Upper lobe of left lung (tissue), 6 donors: ENCODE data around the gene CENPP. TPM values are rescaled to one million over a fixed set of nuclear protein-coding genes. Genes with fewer than 3 reads are reported as not detected.

Experiments used
- ATAC-seq, 2 donors: fragments of 200-7000 bp; cut with Tn5 transposase; one replicate each; pipeline ENCODE4 v1.9.1; 2022; ENCODE audit warnings: mild to moderate bottlenecking in 2 of 2, moderate library complexity in 2 of 2; ENCODE audit not compliant: low FRiP score in 2 of 2
- DNase-seq, 2 donors: peaks; one replicate each; pipeline ENCODE4 v3.0.0-alpha.2; 2019 to 2020
- H3K27ac ChIP-seq, 4 donors: fragments of 200-600 bp; sonication (generic); one replicate each; pipeline ENCODE4 v1.5.1; 2016 to 2019
- H3K27me3 ChIP-seq, 4 donors: fragments of 200-600 bp; sonication (generic); one replicate each; pipeline ENCODE4 v1.5.1; 2017 to 2019
- H3K36me3 ChIP-seq, 4 donors: fragments of 200-600 bp; sonication (generic); one replicate each; pipeline ENCODE4 v1.5.1; 2016 to 2019
- H3K4me1 ChIP-seq, 4 donors: fragments of 200-600 bp; sonication (generic); one replicate each; pipeline ENCODE4 v1.5.1; 2018 to 2019
- H3K4me3 ChIP-seq, 4 donors: fragments of 200-600 bp; sonication (generic); one replicate each; pipeline ENCODE4 v1.5.1; 2017 to 2019; ENCODE audit warnings: mild to moderate bottlenecking in 2 of 4, moderate library complexity in 1 of 4
- H3K9me3 ChIP-seq, 4 donors: fragments of 200-600 bp; sonication (generic); one replicate each; pipeline ENCODE4 v1.5.1; 2018 to 2019
- EP300 ChIP-seq, 4 donors: sonication (generic); formaldehyde crosslinking; IDR thresholded peaks; one replicate each; pipeline ENCODE4 v1.5.1; 2017; ENCODE audit warnings: antibody characterized with exemption in 4 of 4, control low read depth in 2 of 4
- POLR2A ChIP-seq, 4 donors: fragments of 450-650 bp; IDR thresholded peaks; one replicate each; pipeline ENCODE4 v1.5.1; 2016 to 2017; ENCODE audit warnings: antibody characterized with exemption in 4 of 4, mild to moderate bottlenecking in 2 of 4
- POLR2AphosphoS5 ChIP-seq, 2 donors: sonication (generic); formaldehyde crosslinking; IDR thresholded peaks; one replicate each; pipeline ENCODE4 v1.5.1; 2017; ENCODE audit warnings: antibody characterized with exemption in 2 of 2
- WGBS, 2 donors: methylation state at CpG; one replicate each; pipeline ENCODE4 v1.1.5; 2017 to 2018; 5-methylcytosine and 5-hydroxymethylcytosine counted together
- total RNA-seq, 6 donors: library from RNA; depleted of rRNA in 4 of 6; stranded (reverse); fragments of >200 nt in 4 of 6; gene quantifications; one replicate each; pipeline versions ENCODE4 v1.1.0 to v1.2.1, GENCODE V29; 2016 to 2021
- TF ChIP-seq, protein P1 (sequence below), 6 experiments: fragments of 450-650 bp in 4 of 6; fragments of 200-600 bp in 2 of 6; sonication (generic) in 2 of 6; IDR thresholded peaks; one replicate each; pipeline ENCODE4 v1.5.1; 2016 to 2019; ENCODE audit warnings: antibody characterized with exemption in 6 of 6
- donor health status: DM: no; HTN: no; CAD: no; lungs with moderate emphysema.
- donor health status: DM: no; HTN: yes; CAD: no; lungs with severe emphysema.

CENPP gene
- total RNA-seq, 6 donors from 2014 or later: 2.9 to 17.8 (median 4.9) TPM

DNA sequence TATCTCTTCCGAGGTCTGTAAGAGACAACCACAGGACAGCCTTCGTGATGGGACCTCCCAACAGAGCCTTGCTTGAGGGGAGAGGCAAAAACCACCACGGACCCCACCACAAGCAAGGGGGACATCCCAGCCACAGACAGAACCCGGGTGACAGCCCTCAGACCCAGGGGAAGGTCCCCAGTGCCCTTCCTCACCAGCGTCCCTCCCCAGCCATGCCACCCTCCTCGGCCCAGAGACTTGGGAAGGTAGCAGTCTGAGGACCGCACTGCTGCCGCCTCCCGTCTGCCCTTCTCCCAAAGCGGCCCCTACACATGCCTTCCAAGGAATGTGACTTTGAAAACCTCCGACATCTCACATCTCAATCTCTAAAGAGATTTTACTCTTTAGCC, 330.8 kb downstream of the CENPP start:
- WGBS, 2 donors: 94 to 96% methylated on average over 10 to 11 of the region's 11 CpGs
- Histone ChIP-seq H3K27me3 (no peaks in the 10 kb centered on the region), H3K27ac (no peak overlapping the region), H3K9me3 (no peaks in the 10 kb centered on the region), H3K4me3 (no peak overlapping the region), H3K36me3 (peaks cover 3 to 61% (median 30%) of the 10 kb centered on the region in 4 donors), H3K4me1 (peaks cover 0 to 20% (median 0%) of the 10 kb centered on the region in 4 donors)
- ATAC-seq (no peak), DNase-seq (no peak)
- TF ChIP-seq EP300 (IDR thresholded peaks at IDR 0.05): no peak
- no peak for TF ChIP-seq POLR2AphosphoS5 (IDR thresholded peaks at IDR 0.05)
- TF ChIP-seq POLR2A (IDR thresholded peaks at IDR 0.05): no peak
- TF ChIP-seq, protein P1, sequence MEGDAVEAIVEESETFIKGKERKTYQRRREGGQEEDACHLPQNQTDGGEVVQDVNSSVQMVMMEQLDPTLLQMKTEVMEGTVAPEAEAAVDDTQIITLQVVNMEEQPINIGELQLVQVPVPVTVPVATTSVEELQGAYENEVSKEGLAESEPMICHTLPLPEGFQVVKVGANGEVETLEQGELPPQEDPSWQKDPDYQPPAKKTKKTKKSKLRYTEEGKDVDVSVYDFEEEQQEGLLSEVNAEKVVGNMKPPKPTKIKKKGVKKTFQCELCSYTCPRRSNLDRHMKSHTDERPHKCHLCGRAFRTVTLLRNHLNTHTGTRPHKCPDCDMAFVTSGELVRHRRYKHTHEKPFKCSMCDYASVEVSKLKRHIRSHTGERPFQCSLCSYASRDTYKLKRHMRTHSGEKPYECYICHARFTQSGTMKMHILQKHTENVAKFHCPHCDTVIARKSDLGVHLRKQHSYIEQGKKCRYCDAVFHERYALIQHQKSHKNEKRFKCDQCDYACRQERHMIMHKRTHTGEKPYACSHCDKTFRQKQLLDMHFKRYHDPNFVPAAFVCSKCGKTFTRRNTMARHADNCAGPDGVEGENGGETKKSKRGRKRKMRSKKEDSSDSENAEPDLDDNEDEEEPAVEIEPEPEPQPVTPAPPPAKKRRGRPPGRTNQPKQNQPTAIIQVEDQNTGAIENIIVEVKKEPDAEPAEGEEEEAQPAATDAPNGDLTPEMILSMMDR (IDR thresholded peaks at IDR 0.05): no peak

DNA sequence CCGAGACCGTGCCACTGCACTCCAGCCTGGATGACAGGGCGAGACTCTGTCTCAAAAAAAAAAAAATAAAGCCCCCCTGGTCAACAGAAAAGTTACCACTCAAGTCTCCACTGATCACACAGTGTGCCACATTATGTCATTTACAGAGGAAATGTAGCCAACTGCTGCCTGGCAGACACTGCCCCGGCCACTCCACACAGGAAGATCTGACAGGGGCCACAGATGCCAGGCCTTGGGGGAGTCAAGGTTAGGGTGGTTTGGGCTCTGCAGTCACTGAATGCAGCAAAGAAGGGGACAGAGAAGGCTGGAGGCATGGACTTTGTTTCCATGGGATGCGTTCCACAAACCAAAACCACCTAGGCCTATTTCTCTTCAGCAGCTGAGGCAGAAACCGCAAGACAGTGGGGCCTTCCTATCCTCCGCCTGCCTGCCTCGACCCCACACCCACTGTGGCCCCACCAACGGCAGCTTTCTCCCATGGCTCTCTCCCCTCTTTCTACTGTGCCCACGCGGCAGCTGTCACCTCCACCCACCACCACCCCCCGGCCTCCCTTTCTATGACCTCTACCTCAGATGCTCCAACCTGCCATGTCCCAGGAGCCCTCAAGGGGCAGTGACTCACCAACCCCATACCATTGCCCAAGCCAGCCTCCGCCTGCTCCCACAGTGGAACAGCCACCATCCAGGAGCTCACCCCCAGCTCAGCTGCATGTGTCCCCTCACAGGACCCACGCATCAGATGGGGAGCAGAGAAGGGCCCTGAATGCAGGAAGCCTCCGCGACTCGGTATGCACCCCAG, 331.7 kb downstream of the CENPP start:
- H3K4me3 ChIP-seq: no peak overlapping the region
- no peaks in the 10 kb centered on the region for H3K27me3 ChIP-seq
- H3K36me3 ChIP-seq: peaks cover 3 to 55% (median 27%) of the 10 kb centered on the region in 4 donors
- TF ChIP-seq POLR2AphosphoS5 (IDR thresholded peaks at IDR 0.05): no peak
- TF ChIP-seq, protein P1 (IDR thresholded peaks at IDR 0.05): no peak
- no peak for TF ChIP-seq POLR2A (IDR thresholded peaks at IDR 0.05)
- no peak for TF ChIP-seq EP300 (IDR thresholded peaks at IDR 0.05)
- H3K4me1 ChIP-seq: peaks cover 0 to 24% (median 0%) of the 10 kb centered on the region in 4 donors
- no peak overlapping the region for H3K27ac ChIP-seq
- no peaks in the 10 kb centered on the region for H3K9me3 ChIP-seq
- WGBS, 2 donors: 92 to 98% methylated on average over 13 to 17 of the region's 17 CpGs
- ATAC-seq (no peak), DNase-seq (no peak)

DNA sequence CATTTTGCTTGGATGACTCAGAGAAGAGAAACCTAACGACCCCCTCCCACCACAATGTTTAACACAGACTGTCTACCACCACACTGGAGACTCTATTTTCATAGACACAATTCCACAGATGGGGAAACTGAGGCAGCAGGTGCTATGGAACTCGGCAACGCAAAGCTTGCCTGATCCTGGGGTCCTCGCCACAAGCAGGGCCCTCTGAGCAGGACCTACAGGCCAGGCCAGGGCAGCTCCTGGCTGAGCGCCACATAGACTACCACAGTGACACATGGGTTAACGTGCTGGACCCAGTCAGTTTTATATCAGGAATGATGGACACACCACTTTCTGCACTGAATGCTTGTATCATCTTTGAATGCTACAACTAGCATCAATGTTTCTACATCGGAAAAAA, 332.4 kb downstream of the CENPP start:
- H3K4me3 ChIP-seq: no peak overlapping the region
- DNase-seq (no peak), ATAC-seq (no peak)
- H3K27ac ChIP-seq: no peak overlapping the region
- WGBS, 2 donors: 96 to 97% methylated on average over 6 to 7 of the region's 7 CpGs
- TF ChIP-seq EP300 (IDR thresholded peaks at IDR 0.05) (no peak), POLR2AphosphoS5 (IDR thresholded peaks at IDR 0.05) (no peak), POLR2A (IDR thresholded peaks at IDR 0.05) (no peak)
- TF ChIP-seq, protein P1 (IDR thresholded peaks at IDR 0.05): no peak
- H3K4me1 ChIP-seq: peaks cover 0 to 24% (median 0%) of the 10 kb centered on the region in 4 donors
- no peaks in the 10 kb centered on the region for H3K9me3 ChIP-seq
- H3K36me3 ChIP-seq: peaks cover 3 to 48% (median 27%) of the 10 kb centered on the region in 4 donors
- H3K27me3 ChIP-seq: no peaks in the 10 kb centered on the region

DNA sequence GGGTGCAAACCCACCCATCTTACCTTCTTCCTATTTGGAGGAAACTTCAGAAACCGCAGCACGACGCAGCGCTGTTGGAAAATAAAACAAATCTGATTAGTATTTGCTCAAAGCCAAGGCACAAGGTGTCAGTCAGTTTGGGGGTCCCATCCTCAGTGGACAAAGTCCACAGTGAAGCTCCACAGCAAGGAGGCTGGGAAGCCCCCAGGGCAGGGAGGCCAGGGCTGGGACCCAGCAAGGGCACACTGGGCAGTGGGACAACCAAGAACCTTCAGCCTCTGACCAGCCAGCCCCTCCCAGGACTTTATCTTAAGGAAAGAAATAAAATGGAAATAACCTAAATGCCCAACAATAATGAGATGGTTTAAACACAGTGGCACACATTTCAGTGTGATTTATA, 332.9 kb downstream of the CENPP start:
- ATAC-seq: no peak
- peaks cover 0 to 24% (median 0%) of the 10 kb centered on the region in 4 donors for H3K4me1 ChIP-seq
- no peak overlapping the region for H3K27ac ChIP-seq
- no peak for DNase-seq
- H3K9me3 ChIP-seq: no peaks in the 10 kb centered on the region
- WGBS, 2 donors: 98% methylated on average over 4 of the region's 4 CpGs
- no peak overlapping the region for H3K4me3 ChIP-seq
- TF ChIP-seq POLR2A (IDR thresholded peaks at IDR 0.05) (no peak), EP300 (IDR thresholded peaks at IDR 0.05) (no peak), POLR2AphosphoS5 (IDR thresholded peaks at IDR 0.05) (no peak)
- TF ChIP-seq, protein P1 (IDR thresholded peaks at IDR 0.05): no peak
- peaks cover 3 to 51% (median 26%) of the 10 kb centered on the region in 4 donors for H3K36me3 ChIP-seq
- H3K27me3 ChIP-seq: no peaks in the 10 kb centered on the region
